Measurements from ENCODE around the gene CTSA. TPM values are rescaled to one million over a fixed set of nuclear protein-coding genes. Genes with fewer than 3 reads are reported as not detected.
A peak's percentile ranks its signal among the peaks of the same experiment; 100 is the strongest.

CTSA gene
- total and polyA plus RNA-seq, 4 donors, result 37.9 to 175 (median 112) TPM

DNA sequence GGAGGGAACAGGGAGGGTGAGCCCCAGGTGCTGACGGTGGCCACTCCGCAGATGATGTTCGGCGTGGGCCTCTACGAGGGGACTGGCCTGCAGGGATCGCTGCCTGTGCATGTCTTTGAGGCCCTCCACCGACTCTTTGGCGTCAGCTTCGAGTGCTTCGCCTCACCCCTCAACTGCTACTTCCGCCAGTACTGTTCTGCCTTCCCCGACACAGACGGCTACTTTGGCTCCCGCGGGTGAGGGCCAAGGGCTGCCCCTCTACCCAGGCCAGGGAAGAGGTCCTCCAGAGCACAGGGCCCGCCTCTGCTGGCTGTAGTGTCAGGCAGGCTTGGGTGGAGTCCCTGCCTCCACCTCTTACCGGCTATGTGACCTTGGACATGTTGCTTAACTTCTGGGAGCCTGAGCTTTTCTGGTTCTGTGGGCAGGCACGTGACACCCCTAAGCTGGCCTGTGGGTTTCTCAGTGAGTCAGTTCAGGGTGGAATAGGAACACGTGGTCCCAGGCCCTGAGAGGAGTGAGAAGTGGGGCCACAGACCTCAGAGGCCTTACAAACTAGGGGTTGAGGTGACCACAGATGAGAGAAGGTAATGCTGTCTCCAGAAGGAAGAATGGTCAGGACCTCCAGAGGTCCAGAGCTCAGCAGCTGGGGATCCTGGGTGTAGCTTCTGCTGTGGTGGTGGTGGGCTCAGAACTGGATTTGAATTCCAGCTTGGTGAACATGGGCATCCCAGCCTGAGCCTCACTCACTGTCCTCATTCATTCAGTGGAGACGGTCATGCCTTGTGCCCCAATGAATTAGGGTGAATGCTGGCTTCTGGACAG is 55.2 kb downstream of the CTSA start:
- peaks cover 2 to 25% of the 10 kb centered on the region in 2 donors for H3K36me3 ChIP-seq (ENCODE audit: control insufficient read depth in 1 of 2, insufficient read depth in 2 of 2, low read length in 1 of 2)
- 81% methylated on average over 20 of the region's 20 CpGs for WGBS, 2 donors

DNA sequence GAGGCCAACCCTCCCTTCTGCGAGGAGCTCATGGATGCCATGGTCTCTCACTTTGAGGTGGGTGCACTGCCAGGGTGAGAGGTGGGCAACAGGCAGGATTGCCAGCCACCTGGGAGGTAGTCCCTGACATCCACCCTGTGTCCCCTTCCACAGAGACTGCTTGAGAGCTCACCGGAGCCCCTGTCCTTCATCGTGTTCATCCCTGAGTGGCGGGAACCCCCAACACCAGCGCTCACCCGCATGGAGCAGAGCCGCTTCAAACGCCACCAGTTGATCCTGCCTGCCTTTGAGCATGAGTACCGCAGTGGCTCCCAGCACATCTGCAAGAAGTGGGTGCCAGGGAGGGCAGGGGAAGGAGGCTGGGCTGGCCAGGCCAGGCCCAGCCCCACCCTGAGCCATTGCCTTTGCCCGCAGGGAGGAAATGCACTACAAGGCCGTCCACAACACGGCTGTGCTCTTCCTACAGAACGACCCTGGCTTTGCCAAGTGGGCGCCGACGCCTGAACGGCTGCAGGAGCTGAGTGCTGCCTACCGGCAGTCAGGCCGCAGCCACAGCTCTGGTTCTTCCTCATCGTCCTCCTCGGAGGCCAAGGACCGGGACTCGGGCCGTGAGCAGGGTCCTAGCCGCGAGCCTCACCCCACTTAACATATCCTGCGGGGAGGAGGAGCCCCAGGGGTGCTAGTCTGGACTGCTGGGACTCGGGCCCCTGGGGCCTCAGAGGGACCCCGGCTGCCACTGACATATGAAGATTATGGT is 56.2 kb downstream of the CTSA start:
- ATAC-seq (ENCODE audit: low FRiP score) (no peak), DNase-seq (no peak)
- no peaks in the 10 kb centered on the region for H3K27me3 ChIP-seq (ENCODE audit: control insufficient read depth in 1 of 2, insufficient read depth in 2 of 2, low read length in 1 of 2)
- peaks cover 6 to 25% of the 10 kb centered on the region in 2 donors for H3K36me3 ChIP-seq (ENCODE audit: control insufficient read depth in 1 of 2, insufficient read depth in 2 of 2, low read length in 1 of 2)
- H3K27ac ChIP-seq (ENCODE audit: low read depth in 1 of 2, low read length in 2 of 2), result no peak overlapping the region
- H3K4me3 ChIP-seq (ENCODE audit: low read length in 2 of 2), result no peak overlapping the region
- no peaks in the 10 kb centered on the region for H3K9me3 ChIP-seq (ENCODE audit: control insufficient read depth, low read length)
- intact Hi-C loops (cut with DNase I), result no loop called here
- 77 to 83% methylated on average over 29 of the region's 29 CpGs for WGBS, 2 donors
- no peaks in the 10 kb centered on the region for H3K4me1 ChIP-seq (ENCODE audit: control insufficient read depth in 1 of 2, insufficient read depth in 2 of 2, low read length in 2 of 2)

More for the DNA sequence above, 55.2 kb downstream of the CTSA start:
- Histone ChIP-seq H3K4me3 (ENCODE audit: low read length in 2 of 2) (no peak overlapping the region), H3K27me3 (ENCODE audit: control insufficient read depth in 1 of 2, insufficient read depth in 2 of 2, low read length in 1 of 2) (no peaks in the 10 kb centered on the region), H3K4me1 (ENCODE audit: control insufficient read depth in 1 of 2, insufficient read depth in 2 of 2, low read length in 2 of 2) (no peaks in the 10 kb centered on the region), H3K9me3 (ENCODE audit: control insufficient read depth, low read length) (no peaks in the 10 kb centered on the region), H3K27ac (ENCODE audit: low read depth in 1 of 2, low read length in 2 of 2) (no peak overlapping the region)
- ATAC-seq (ENCODE audit: low FRiP score) (peak; percentile 55), DNase-seq (peak in 1 of 2 donors; percentile 79)
- intact Hi-C loops (cut with DNase I), result no loop called here

DNA sequence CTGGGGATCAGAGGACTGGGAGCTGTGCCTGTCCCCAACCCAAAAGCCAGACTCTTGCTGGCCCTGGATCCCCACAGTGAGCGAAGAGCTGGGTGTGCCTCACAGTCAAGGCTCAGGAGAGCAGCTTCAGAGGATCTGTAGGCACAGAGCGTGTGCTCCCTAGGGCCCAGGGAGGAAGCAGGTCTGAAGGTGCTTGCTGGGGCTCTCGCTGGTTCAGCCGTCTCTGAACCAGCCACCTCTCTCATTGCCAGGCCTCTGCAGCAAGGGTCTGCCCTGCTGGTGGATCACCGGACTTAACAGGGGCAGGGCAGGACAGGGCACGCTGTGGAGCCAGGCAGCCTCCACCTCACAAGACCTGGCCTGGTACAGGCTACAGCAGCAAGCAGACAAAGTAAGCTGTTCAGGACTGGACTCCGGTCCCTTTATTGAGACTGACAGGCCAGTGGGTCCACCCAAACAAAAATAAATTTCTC is 57.2 kb downstream of the CTSA start:
- intact Hi-C loops (cut with DNase I), result no loop called here

More for the DNA sequence above, 57.2 kb downstream of the CTSA start:
- no peaks in the 10 kb centered on the region for H3K27me3 ChIP-seq (ENCODE audit: control insufficient read depth in 1 of 2, insufficient read depth in 2 of 2, low read length in 1 of 2)
- no peak overlapping the region for H3K4me3 ChIP-seq (ENCODE audit: low read length in 2 of 2)
- H3K9me3 ChIP-seq (ENCODE audit: control insufficient read depth, low read length), result no peaks in the 10 kb centered on the region
- no peaks in the 10 kb centered on the region for H3K4me1 ChIP-seq (ENCODE audit: control insufficient read depth in 1 of 2, insufficient read depth in 2 of 2, low read length in 2 of 2)
- H3K36me3 ChIP-seq (ENCODE audit: control insufficient read depth in 1 of 2, insufficient read depth in 2 of 2, low read length in 1 of 2), result peaks cover 7 to 22% of the 10 kb centered on the region in 2 donors
- 61 to 69% methylated on average over 7 of the region's 7 CpGs for WGBS, 2 donors
- H3K27ac ChIP-seq (ENCODE audit: low read depth in 1 of 2, low read length in 2 of 2), result no peak overlapping the region
- DNase-seq (no peak), ATAC-seq (ENCODE audit: low FRiP score) (no peak)

Other genes with a start within 250 kb of the CTSA start
- not detected for gene WFDC11, start 221.1 kb upstream of the CTSA start, total RNA-seq
- gene WFDC11, start 221.1 kb upstream of the CTSA start, polyA plus RNA-seq, result not detected
- not detected for gene WFDC13, start 189.3 kb upstream of the CTSA start, total RNA-seq
- not detected for gene WFDC13, start 189.3 kb upstream of the CTSA start, polyA plus RNA-seq
- gene WFDC10B, start 186.3 kb upstream of the CTSA start, total RNA-seq, result not detected
- 1 to 10 TPM in 1 of 2 donors, not detected in 1; 1.7 TPM for gene WFDC10B, start 186.3 kb upstream of the CTSA start, polyA plus RNA-seq
- not detected for gene SPINT4, start 169.0 kb upstream of the CTSA start, total RNA-seq
- not detected for gene SPINT4, start 169.0 kb upstream of the CTSA start, polyA plus RNA-seq
- 1 to 10 TPM; 1.6 to 3.6 TPM for gene WFDC3, start 99.5 kb upstream of the CTSA start, total RNA-seq
- gene WFDC3, start 99.5 kb upstream of the CTSA start, polyA plus RNA-seq, result 1 to 10 TPM in 1 of 2 donors, not detected in 1; 1.9 TPM
- 10 to 100 TPM; 25.8 to 27.8 TPM for gene DNTTIP1, start 99.4 kb upstream of the CTSA start, total RNA-seq
- 10 to 100 TPM; 29.3 to 30.7 TPM for gene DNTTIP1, start 99.4 kb upstream of the CTSA start, polyA plus RNA-seq
- gene UBE2C, start 78.7 kb upstream of the CTSA start, total RNA-seq, result 1 to 10 TPM; 1.0 to 1.9 TPM
- 1 to 10 TPM in 1 of 2 donors, not detected in 1; 5.0 TPM for gene UBE2C, start 78.7 kb upstream of the CTSA start, polyA plus RNA-seq
- gene TNNC2, start 64.0 kb upstream of the CTSA start, total RNA-seq, result not detected
- gene TNNC2, start 64.0 kb upstream of the CTSA start, polyA plus RNA-seq, result 10 to 100 TPM in 1 of 2 donors, 1 to 10 TPM in 1; 1.9 to 26.3 TPM
- 10 to 100 TPM; 36.2 to 57.7 TPM for gene SNX21, start 57.5 kb upstream of the CTSA start, total RNA-seq
- gene SNX21, start 57.5 kb upstream of the CTSA start, polyA plus RNA-seq, result 100 to 1,000 TPM in 1 of 2 donors, 10 to 100 TPM in 1; 14.9 to 117 TPM
- 10 to 100 TPM; 11.2 to 15.8 TPM for gene ACOT8, start 33.9 kb upstream of the CTSA start, total RNA-seq
- gene ACOT8, start 33.9 kb upstream of the CTSA start, polyA plus RNA-seq, result 10 to 100 TPM; 24.3 to 32.5 TPM
- 1 to 10 TPM; 2.5 to 4.5 TPM for gene ZSWIM3, start 33.7 kb upstream of the CTSA start, total RNA-seq
- gene ZSWIM3, start 33.7 kb upstream of the CTSA start, polyA plus RNA-seq, result 1 to 10 TPM; 1.5 to 1.7 TPM
- 1 to 10 TPM; 5.3 to 8.2 TPM for gene ZSWIM1, start 10.1 kb upstream of the CTSA start, total RNA-seq
- gene ZSWIM1, start 10.1 kb upstream of the CTSA start, polyA plus RNA-seq, result 1 to 10 TPM; 2.9 to 3.4 TPM
- 1 to 10 TPM; 2.9 to 8.6 TPM for gene SPATA25, start 3.7 kb upstream of the CTSA start, total RNA-seq
- 1 to 10 TPM in 1 of 2 donors, not detected in 1; 2.3 TPM for gene SPATA25, start 3.7 kb upstream of the CTSA start, polyA plus RNA-seq
- gene NEURL2, start 127 bp upstream of the CTSA start, total RNA-seq, result 10 to 100 TPM in 1 of 2 donors, 1 to 10 TPM in 1; 9.9 to 32.9 TPM
- 1 to 10 TPM; 2.0 to 7.0 TPM for gene NEURL2, start 127 bp upstream of the CTSA start, polyA plus RNA-seq
- 100 to 1,000 TPM; 113 to 445 TPM for gene PLTP, start 20.8 kb downstream of the CTSA start, total RNA-seq
- 100 to 1,000 TPM in 1 of 2 donors, 10 to 100 TPM in 1; 80.7 to 103 TPM for gene PLTP, start 20.8 kb downstream of the CTSA start, polyA plus RNA-seq
- 10 to 100 TPM; 32.5 to 33.3 TPM for gene PCIF1, start 43.3 kb downstream of the CTSA start, total RNA-seq
- 10 to 100 TPM; 15.5 to 43.4 TPM for gene PCIF1, start 43.3 kb downstream of the CTSA start, polyA plus RNA-seq
- 10 to 100 TPM; 18.4 to 22.7 TPM for gene ZNF335, start 80.9 kb downstream of the CTSA start, total RNA-seq
- gene ZNF335, start 80.9 kb downstream of the CTSA start, polyA plus RNA-seq, result 10 to 100 TPM in 1 of 2 donors, 1 to 10 TPM in 1; 2.8 to 31.4 TPM
- 1 to 10 TPM; 5.1 to 6.0 TPM for gene MMP9, start 117.6 kb downstream of the CTSA start, total RNA-seq
- 1 to 10 TPM in 1 of 2 donors, under 1 TPM in 1; 0.15 to 3.1 TPM for gene MMP9, start 117.6 kb downstream of the CTSA start, polyA plus RNA-seq
- 1 to 10 TPM in 1 of 2 donors, under 1 TPM in 1; 0.94 to 2.4 TPM for gene SLC12A5, start 137.9 kb downstream of the CTSA start, total RNA-seq
- not detected for gene SLC12A5, start 137.9 kb downstream of the CTSA start, polyA plus RNA-seq
- 10 to 100 TPM; 18.6 to 23.7 TPM for gene NCOA5, start 198.6 kb downstream of the CTSA start, total RNA-seq
- 10 to 100 TPM in 1 of 2 donors, 1 to 10 TPM in 1; 8.5 to 10.4 TPM for gene NCOA5, start 198.6 kb downstream of the CTSA start, polyA plus RNA-seq
- gene CD40, start 227.0 kb downstream of the CTSA start, total RNA-seq, result 10 to 100 TPM; 20.9 to 36.1 TPM
- gene CD40, start 227.0 kb downstream of the CTSA start, polyA plus RNA-seq, result 10 to 100 TPM in 1 of 2 donors, 1 to 10 TPM in 1; 8.6 to 47.7 TPM

Data from aorta (tissue), 5 donors.